Measurements from ENCODE around the gene OBP2A. TPM values are rescaled to one million over a fixed set of nuclear protein-coding genes. Genes with fewer than 3 reads are reported as not detected.

Gene OBP2A
- total and polyA plus RNA-seq, 10 of the 15 experiments (the other 5 are each of a cell fraction or from before 2014, with no cell fraction given): not detected

DNA sequence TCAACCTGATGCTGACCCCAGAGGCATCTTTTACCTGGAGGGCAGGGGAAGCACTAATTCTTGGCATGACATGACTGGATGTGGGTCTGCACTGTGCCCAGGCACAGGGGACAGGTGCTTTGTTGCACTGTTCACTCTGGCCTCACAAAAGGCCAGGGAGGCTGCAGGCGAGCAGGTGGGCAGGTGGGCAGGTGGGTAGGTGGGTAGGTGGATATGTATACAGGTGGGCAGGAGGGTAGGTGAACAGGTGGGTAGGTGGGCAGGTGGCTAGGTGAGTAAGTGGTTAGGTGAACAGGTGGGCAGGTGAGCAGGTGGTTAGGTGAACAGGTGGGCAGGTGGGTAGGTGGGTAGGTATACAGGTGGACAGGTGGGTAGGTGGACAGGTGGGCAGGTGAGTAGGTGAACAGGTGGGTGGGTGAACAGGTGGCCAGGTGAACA is 17.1 kb downstream of the OBP2A start (continued):
- TF ChIP-seq, protein P1, sequence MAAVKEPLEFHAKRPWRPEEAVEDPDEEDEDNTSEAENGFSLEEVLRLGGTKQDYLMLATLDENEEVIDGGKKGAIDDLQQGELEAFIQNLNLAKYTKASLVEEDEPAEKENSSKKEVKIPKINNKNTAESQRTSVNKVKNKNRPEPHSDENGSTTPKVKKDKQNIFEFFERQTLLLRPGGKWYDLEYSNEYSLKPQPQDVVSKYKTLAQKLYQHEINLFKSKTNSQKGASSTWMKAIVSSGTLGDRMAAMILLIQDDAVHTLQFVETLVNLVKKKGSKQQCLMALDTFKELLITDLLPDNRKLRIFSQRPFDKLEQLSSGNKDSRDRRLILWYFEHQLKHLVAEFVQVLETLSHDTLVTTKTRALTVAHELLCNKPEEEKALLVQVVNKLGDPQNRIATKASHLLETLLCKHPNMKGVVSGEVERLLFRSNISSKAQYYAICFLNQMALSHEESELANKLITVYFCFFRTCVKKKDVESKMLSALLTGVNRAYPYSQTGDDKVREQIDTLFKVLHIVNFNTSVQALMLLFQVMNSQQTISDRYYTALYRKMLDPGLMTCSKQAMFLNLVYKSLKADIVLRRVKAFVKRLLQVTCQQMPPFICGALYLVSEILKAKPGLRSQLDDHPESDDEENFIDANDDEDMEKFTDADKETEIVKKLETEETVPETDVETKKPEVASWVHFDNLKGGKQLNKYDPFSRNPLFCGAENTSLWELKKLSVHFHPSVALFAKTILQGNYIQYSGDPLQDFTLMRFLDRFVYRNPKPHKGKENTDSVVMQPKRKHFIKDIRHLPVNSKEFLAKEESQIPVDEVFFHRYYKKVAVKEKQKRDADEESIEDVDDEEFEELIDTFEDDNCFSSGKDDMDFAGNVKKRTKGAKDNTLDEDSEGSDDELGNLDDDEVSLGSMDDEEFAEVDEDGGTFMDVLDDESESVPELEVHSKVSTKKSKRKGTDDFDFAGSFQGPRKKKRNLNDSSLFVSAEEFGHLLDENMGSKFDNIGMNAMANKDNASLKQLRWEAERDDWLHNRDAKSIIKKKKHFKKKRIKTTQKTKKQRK (IDR thresholded peaks at IDR 0.05; ENCODE audit: low read depth, low read length): no peak
- TF ChIP-seq, protein P2, sequence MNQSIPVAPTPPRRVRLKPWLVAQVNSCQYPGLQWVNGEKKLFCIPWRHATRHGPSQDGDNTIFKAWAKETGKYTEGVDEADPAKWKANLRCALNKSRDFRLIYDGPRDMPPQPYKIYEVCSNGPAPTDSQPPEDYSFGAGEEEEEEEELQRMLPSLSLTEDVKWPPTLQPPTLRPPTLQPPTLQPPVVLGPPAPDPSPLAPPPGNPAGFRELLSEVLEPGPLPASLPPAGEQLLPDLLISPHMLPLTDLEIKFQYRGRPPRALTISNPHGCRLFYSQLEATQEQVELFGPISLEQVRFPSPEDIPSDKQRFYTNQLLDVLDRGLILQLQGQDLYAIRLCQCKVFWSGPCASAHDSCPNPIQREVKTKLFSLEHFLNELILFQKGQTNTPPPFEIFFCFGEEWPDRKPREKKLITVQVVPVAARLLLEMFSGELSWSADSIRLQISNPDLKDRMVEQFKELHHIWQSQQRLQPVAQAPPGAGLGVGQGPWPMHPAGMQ (IDR thresholded peaks at IDR 0.05; ENCODE audit: borderline replicate concordance): no peak
- TF ChIP-seq, protein P3, sequence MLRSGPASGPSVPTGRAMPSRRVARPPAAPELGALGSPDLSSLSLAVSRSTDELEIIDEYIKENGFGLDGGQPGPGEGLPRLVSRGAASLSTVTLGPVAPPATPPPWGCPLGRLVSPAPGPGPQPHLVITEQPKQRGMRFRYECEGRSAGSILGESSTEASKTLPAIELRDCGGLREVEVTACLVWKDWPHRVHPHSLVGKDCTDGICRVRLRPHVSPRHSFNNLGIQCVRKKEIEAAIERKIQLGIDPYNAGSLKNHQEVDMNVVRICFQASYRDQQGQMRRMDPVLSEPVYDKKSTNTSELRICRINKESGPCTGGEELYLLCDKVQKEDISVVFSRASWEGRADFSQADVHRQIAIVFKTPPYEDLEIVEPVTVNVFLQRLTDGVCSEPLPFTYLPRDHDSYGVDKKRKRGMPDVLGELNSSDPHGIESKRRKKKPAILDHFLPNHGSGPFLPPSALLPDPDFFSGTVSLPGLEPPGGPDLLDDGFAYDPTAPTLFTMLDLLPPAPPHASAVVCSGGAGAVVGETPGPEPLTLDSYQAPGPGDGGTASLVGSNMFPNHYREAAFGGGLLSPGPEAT (IDR thresholded peaks at IDR 0.05; ENCODE audit: low read depth): no peak
- no peak for TF ChIP-seq GATAD2B (conservative IDR thresholded peaks at IDR 0.05; ENCODE audit: low read depth)
- TF ChIP-seq USF1 (IDR thresholded peaks at IDR 0.05; ENCODE audit: borderline replicate concordance, extremely low read length, insufficient read depth, low read depth, low read length): no peak
- TF ChIP-seq SREBF2 (IDR thresholded peaks at IDR 0.05; ENCODE audit: low read length): no peak
- TF ChIP-seq ZNF274 (IDR thresholded peaks at IDR 0.05; ENCODE audit: insufficient read depth, insufficient read length): no peak
- TF ChIP-seq RAD51 (IDR thresholded peaks at IDR 0.05): no peak
- no peak for TF ChIP-seq YY1 (IDR thresholded peaks at IDR 0.05; ENCODE audit: low read depth, low read length)
- TF ChIP-seq ZSCAN29 (IDR thresholded peaks at IDR 0.05): no peak
- TF ChIP-seq BACH1 (IDR thresholded peaks at IDR 0.05; ENCODE audit: borderline replicate concordance): no peak
- no peak for TF ChIP-seq MYC (IDR thresholded peaks at IDR 0.05; ENCODE audit: insufficient read depth, insufficient read length, insufficient replicate concordance, low read length, severe bottlenecking)
- TF ChIP-seq, protein P4, sequence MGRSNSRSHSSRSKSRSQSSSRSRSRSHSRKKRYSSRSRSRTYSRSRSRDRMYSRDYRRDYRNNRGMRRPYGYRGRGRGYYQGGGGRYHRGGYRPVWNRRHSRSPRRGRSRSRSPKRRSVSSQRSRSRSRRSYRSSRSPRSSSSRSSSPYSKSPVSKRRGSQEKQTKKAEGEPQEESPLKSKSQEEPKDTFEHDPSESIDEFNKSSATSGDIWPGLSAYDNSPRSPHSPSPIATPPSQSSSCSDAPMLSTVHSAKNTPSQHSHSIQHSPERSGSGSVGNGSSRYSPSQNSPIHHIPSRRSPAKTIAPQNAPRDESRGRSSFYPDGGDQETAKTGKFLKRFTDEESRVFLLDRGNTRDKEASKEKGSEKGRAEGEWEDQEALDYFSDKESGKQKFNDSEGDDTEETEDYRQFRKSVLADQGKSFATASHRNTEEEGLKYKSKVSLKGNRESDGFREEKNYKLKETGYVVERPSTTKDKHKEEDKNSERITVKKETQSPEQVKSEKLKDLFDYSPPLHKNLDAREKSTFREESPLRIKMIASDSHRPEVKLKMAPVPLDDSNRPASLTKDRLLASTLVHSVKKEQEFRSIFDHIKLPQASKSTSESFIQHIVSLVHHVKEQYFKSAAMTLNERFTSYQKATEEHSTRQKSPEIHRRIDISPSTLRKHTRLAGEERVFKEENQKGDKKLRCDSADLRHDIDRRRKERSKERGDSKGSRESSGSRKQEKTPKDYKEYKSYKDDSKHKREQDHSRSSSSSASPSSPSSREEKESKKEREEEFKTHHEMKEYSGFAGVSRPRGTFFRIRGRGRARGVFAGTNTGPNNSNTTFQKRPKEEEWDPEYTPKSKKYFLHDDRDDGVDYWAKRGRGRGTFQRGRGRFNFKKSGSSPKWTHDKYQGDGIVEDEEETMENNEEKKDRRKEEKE (IDR thresholded peaks at IDR 0.05): no peak
- no peak for TF ChIP-seq RCOR1 (conservative IDR thresholded peaks at IDR 0.05; ENCODE audit: low read depth, low read length)

All from GM12878 (cell line).